Tracheal epithelial cell (primary cell): ENCODE measurements around the gene CBX4. TPM values are rescaled to one million over a fixed set of nuclear protein-coding genes. Genes with fewer than 3 reads are reported as not detected.

Source experiments
- total RNA-seq: library from RNA; depleted of rRNA; stranded (reverse); fragments of >200 nt; gene quantifications from 2 replicates; pipeline ENCODE4 v1.2.1, GENCODE V29; 2014

The CBX4 gene
- 16.6 and 42.8 TPM in 2 replicates for total RNA-seq

GRCh38 chr17:79839356-79840268 lies at the start of gene CBX4:
CBX4 (minus strand) TSS chr17:79839440; CDS start chr17:79839251, 189 bp downstream.

GRCh38 chr17:79796763-79797491 lies 42.3 kb downstream of the CBX4 start, which contains the start of gene CBX8:
CBX8 (minus strand) TSS chr17:79797077; CDS start chr17:79796998, 79 bp downstream.

Other genes starting within 250 kb of the CBX4 start
- gene RBFOX3, start 228.4 kb downstream of the CBX4 start, total RNA-seq, result not detected in 2 replicates
- not detected in 2 replicates for gene ENPP7, start 108.5 kb downstream of the CBX4 start, total RNA-seq
- 0.64 and 0.96 TPM in 2 replicates for gene CBX2, start 61.3 kb downstream of the CBX4 start, total RNA-seq
- gene CBX8, start 42.4 kb downstream of the CBX4 start, total RNA-seq, result 3.4 and 4.3 TPM in 2 replicates
- 33.5 and 34.7 TPM in 2 replicates for gene TBC1D16, start 196.4 kb upstream of the CBX4 start, total RNA-seq
- gene CCDC40, start 197.2 kb upstream of the CBX4 start, total RNA-seq, result 0.43 and 1.2 TPM in 2 replicates